Fibroblast of mammary gland (primary cell): Measurements from ENCODE around the gene PAQR7.
A peak's percentile ranks its signal among the peaks of the same experiment; 100 is the strongest.

Experiments
- DNase-seq: peaks from one replicate; pipeline ENCODE4 v3.0.0-alpha.2; 2010; ENCODE audit warnings: low read depth
- H3K4me3 ChIP-seq: 2 replicates; pipeline ENCODE4 v1.5.1; 2011; ENCODE audit warnings: low read depth, mild to moderate bottlenecking, low read length, moderate library complexity; ENCODE audit not compliant: control insufficient read depth
- TF ChIP-seq, protein P1 (sequence below): conservative IDR thresholded peaks from 2 replicates; pipeline ENCODE4 v1.5.1; 2011; ENCODE audit warnings: low read depth, low read length, inconsistent platforms; ENCODE audit not compliant: control insufficient read depth, insufficient read depth

The PAQR7 gene, protein sequence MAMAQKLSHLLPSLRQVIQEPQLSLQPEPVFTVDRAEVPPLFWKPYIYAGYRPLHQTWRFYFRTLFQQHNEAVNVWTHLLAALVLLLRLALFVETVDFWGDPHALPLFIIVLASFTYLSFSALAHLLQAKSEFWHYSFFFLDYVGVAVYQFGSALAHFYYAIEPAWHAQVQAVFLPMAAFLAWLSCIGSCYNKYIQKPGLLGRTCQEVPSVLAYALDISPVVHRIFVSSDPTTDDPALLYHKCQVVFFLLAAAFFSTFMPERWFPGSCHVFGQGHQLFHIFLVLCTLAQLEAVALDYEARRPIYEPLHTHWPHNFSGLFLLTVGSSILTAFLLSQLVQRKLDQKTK

DNA sequence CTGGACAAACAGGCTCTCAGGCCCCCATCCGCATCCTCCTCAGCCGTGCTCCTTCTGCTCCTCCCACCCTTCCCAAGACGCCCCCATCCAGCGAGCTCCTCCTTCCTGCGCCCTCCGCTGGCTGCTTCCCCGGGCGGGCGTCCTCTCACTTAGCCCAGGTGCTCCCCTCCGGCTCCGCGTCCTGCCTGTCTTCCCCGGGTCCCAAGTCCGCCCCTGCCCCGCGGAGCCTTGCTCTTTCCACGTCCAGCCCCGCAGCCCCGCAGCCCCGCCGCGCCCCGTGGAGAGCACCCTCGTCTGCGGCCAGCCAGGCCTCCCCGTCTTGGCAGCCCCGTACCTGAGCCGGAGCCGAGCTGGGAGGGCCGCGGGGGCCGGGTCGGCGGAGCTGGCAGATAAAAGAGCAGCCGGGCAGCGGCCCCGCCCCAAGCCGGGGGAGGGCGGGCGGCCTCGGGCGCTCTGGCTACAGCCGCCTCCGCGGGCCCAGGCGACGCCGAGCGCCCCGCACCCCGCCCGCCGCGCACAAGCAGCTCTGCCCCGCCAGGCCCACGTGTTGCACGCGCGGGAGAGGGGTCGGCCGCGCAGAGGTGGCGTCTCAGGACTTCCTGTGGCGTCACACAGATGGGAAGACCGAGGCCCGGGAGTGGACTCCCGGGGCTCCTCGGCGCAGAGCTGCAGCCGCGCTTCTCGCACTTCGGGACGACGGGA lies at the start of gene PAQR7:
TSS of gene PAQR7 (minus strand) at position 555 of the 702 bp plus-strand sequence. CDS start 11,869 bp downstream, outside the sequence.
- DNase-seq = peak; percentile 60
- TF ChIP-seq, protein P1, sequence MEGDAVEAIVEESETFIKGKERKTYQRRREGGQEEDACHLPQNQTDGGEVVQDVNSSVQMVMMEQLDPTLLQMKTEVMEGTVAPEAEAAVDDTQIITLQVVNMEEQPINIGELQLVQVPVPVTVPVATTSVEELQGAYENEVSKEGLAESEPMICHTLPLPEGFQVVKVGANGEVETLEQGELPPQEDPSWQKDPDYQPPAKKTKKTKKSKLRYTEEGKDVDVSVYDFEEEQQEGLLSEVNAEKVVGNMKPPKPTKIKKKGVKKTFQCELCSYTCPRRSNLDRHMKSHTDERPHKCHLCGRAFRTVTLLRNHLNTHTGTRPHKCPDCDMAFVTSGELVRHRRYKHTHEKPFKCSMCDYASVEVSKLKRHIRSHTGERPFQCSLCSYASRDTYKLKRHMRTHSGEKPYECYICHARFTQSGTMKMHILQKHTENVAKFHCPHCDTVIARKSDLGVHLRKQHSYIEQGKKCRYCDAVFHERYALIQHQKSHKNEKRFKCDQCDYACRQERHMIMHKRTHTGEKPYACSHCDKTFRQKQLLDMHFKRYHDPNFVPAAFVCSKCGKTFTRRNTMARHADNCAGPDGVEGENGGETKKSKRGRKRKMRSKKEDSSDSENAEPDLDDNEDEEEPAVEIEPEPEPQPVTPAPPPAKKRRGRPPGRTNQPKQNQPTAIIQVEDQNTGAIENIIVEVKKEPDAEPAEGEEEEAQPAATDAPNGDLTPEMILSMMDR = no peak
- peak within 1 kb of the TSS; percentile 63 for H3K4me3 ChIP-seq

DNA sequence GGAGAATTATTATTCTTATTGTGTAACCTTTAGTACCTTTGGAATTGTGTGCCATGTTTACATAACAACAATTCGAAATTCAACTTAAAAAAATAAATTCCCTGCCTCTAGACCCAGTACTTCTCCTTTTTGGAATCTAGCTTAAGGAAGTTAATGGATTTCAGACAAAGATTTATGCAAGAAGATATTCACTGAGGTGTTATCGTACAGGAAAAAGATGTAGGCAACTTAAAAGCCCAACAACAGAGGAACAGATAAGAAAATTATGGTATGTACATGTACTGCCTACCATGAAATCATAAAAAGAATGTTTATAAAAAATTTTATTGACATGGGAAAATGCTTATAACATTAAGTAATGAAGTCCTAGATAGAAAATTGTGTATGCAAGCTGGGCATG lies 48.9 kb upstream of the PAQR7 start:
- TF ChIP-seq, protein P1 = no peak

DNA sequence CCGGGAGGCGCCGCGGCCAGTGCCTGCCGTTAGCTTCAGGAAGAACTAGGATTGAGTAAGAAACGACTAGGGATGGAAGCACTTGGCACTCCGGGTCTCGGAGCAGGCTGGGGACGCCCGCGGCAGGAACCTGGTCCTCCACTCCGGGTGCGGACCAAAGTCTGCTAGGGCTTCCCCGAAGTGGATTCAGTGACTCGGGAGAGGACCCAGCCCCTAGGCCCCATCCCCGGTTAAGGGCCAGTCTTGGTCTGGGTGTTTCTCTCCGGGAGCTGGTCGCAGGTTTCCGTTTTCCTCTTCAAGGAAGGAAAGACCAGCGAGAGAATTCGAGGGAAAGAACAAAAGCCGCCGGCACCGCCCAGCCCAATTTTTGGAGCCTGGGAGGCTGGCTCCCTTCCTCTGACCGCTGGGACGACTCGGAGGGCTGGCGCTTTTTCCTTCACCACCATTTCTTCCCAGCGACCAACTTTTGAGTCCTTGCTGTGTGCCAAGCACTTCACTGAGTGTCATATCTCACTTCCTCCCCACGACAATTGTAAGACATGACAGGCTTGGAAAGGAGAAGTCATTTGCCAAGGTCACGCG lies 47.6 kb upstream of the PAQR7 start:
- no peak for DNase-seq
- H3K4me3 ChIP-seq = peak overlapping the region; percentile 52
- TF ChIP-seq, protein P1 = no peak

More for the DNA sequence above, 48.9 kb upstream of the PAQR7 start:
- no peak for DNase-seq
- H3K4me3 ChIP-seq = no peak overlapping the region

DNA sequence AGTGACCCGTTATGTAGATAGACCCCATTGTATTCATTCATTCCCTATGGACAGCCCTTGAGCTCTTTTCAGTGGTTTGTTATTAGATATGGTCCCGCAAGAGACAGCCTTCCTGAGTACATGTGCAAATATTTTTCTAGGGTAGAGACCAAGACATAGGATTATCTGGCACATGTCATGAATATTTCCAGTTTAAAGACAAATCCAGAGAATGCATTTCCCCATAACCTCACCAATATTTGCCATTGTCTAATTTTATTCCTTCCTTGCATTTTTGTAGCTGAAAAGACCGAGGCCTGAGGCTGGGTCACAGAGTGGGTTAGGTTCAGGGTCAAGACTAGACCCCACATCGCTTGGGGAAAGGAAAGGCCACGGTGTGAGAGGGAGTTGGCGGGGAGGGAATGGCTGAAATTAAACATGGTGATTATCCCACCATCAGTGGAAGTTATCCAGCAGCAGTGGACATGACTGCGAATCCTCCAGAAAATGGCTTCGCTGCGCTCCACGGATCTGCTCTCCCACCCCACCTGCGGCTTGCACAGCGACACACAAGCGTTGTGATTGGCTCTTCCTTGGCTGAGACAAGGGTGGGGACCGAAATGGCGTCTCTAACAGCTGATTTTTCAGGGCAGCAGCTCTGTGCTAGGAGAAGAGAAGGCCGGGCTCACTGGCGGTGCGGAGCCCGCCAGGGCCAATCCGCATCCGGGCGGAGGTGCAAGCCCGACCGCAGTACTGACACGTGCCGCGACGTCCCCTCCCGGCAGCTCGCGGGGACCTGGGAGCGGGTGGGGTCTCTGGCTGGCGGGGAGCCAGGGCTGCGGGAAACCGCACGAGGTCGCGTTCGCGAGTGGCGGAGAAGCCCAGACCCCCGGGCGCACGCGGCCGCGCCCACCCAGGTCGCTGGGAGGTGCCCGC lies 46.8 kb upstream of the PAQR7 start:
- TF ChIP-seq, protein P1 = no peak
- DNase-seq = no peak
- H3K4me3 ChIP-seq = peak overlapping the region; percentile 52

DNA sequence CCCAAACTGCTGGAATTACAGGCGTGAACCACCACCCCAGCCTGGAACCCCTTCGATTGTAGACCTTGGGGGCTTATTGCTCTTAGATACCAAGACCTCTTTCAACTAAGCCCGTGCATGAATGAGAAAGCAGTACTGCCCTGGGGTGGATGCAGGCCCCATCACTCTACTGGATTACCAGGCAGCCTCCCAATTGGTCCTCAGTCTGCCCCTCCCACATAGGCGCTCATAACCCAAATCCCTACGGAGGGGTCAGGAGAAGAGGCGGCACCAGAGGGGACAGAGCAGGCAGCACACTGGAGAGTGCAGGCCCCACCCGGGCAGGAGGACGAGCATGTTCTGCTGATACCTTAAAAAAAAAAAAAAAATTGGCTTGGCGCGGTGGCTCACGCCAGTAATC lies 43.1 kb upstream of the PAQR7 start:
- no peak overlapping the region for H3K4me3 ChIP-seq
- DNase-seq = no peak
- TF ChIP-seq, protein P1 = no peak

DNA sequence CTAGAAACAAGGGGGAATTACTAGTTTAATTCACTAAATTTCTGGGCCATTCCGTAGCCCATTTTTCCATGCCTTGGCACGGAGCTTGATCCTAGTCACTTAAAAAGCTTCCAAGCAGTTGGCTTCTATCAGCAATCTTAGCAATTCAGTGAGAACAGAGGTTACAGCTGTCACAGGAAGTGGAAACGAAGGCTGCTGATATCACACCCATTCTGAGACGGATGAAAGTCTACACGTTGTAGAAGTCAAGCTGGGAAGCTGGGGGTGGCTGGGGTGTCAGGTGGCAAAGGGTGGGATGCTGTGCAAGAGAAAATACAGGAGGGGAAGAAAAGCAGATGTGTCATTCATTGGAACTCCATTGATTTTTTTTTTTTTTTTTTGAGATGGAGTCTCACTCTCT lies 42.5 kb upstream of the PAQR7 start:
- DNase-seq = no peak
- H3K4me3 ChIP-seq = no peak overlapping the region
- TF ChIP-seq, protein P1 = no peak
